Omental fat pad (tissue), 4 donors: ENCODE measurements around the gene PALM. TPM values are rescaled to one million over a fixed set of nuclear protein-coding genes. Genes with fewer than 3 reads are reported as not detected.

Experiments used
- ATAC-seq: fragments of 150-250 bp; one replicate; pipeline ENCODE4 v1.9.1; 2016; ENCODE audit warnings: mild to moderate bottlenecking, moderate library complexity; ENCODE audit not compliant: low FRiP score
- DNase-seq: peaks from one replicate; pipeline ENCODE4 v3.0.0-alpha.2; 2019; ENCODE audit warnings: low spot score
- CTCF ChIP-seq, 3 donors: fragments of 450-650 bp; IDR thresholded peaks; one replicate each; pipeline ENCODE4 v1.5.1; 2016 to 2017; ENCODE audit warnings: antibody characterized with exemption in 3 of 3, mild to moderate bottlenecking in 3 of 3, moderate library complexity in 2 of 3
- total RNA-seq, 4 donors: library from RNA; depleted of rRNA; stranded (reverse); fragments of >200 nt; gene quantifications; one replicate each; pipeline ENCODE4 v1.1.0, GENCODE V29; 2016

PALM gene
- total RNA-seq, 4 donors from 2014 or later = 44.6 to 119 (median 54.8) TPM

- ATAC-seq (no peak), DNase-seq (no peak)
- TF ChIP-seq CTCF (IDR thresholded peaks at IDR 0.05) = no peak
Measured at GRCh38 chr19:782185-782877, 73.6 kb downstream of the PALM start.

- ATAC-seq = no peak
- no peak for TF ChIP-seq CTCF (IDR thresholded peaks at IDR 0.05)
- no peak for DNase-seq
Measured at GRCh38 chr19:782878-783668, 74.3 kb downstream of the PALM start.

- DNase-seq (no peak), ATAC-seq (no peak)
- no peak for TF ChIP-seq CTCF (IDR thresholded peaks at IDR 0.05)
Measured at GRCh38 chr19:784541-784940, 75.8 kb downstream of the PALM start.

- ATAC-seq (no peak), DNase-seq (no peak)
- no peak for TF ChIP-seq CTCF (IDR thresholded peaks at IDR 0.05)
Measured at GRCh38 chr19:787536-787935, 78.8 kb downstream of the PALM start.

GRCh38 chr19:788686-788982 lies 79.9 kb downstream of the PALM start:
- no peak for ATAC-seq
- no peak for TF ChIP-seq CTCF (IDR thresholded peaks at IDR 0.05)
- no peak for DNase-seq

GRCh38 chr19:788983-789700 lies 80.4 kb downstream of the PALM start:
- ATAC-seq (no peak), DNase-seq (no peak)
- no peak for TF ChIP-seq CTCF (IDR thresholded peaks at IDR 0.05)
